GM18517 (cell line): ENCODE results near the gene KRTAP12-2.
"Not testable (repeated sequence)": the region's sequence is repeated elsewhere in the genome, so short reads cannot be mapped to it uniquely, and the experiment has no call there.

Experiments used
- ATAC-seq: cut with Tn5 transposase; IDR thresholded peaks from one replicate; pipeline ENCODE4 v1.9.1; 2021; ENCODE audit warnings: mild to moderate bottlenecking, moderate library complexity; ENCODE audit not compliant: unreplicated experiment

Gene KRTAP12-2

GRCh38 chr21:44686000-44686781 is 19.5 kb upstream of the KRTAP12-2 start:
- ATAC-seq = no peak

GRCh38 chr21:44685050-44685449 is 18.3 kb upstream of the KRTAP12-2 start:
- ATAC-seq = not testable (repeated sequence)

GRCh38 chr21:44684483-44684882 is 17.8 kb upstream of the KRTAP12-2 start:
- ATAC-seq = no peak

- no peak for ATAC-seq
These were observed 17.4 kb upstream of the KRTAP12-2 start for GRCh38 chr21:44684077-44684476.

- ATAC-seq = no peak
These were observed 15.9 kb upstream of the KRTAP12-2 start for GRCh38 chr21:44682580-44683151.

- ATAC-seq = no peak
These were observed 15.3 kb upstream of the KRTAP12-2 start, which contains the start of gene KRTAP12-1 for GRCh38 chr21:44681861-44682579. Gene KRTAP12-1 (minus strand): TSS chr21:44682163. CDS start chr21:44682123, 40 bp downstream.

- ATAC-seq = no peak
These were observed 14.4 kb upstream of the KRTAP12-2 start for GRCh38 chr21:44681152-44681551.

- no peak for ATAC-seq
These were observed 11.2 kb upstream of the KRTAP12-2 start for GRCh38 chr21:44677881-44678280.

GRCh38 chr21:44671911-44672310 is 5.2 kb upstream of the KRTAP12-2 start:
- no peak for ATAC-seq

- ATAC-seq = no peak
These were observed 4.1 kb upstream of the KRTAP12-2 start for GRCh38 chr21:44670642-44671432.

- ATAC-seq = no peak
These were observed 885 bp upstream of the KRTAP12-2 start for GRCh38 chr21:44667612-44668011.

- no peak for ATAC-seq
These were observed 2.0 kb downstream of the KRTAP12-2 start for GRCh38 chr21:44664691-44665090.

GRCh38 chr21:44661567-44661966 is 5.2 kb downstream of the KRTAP12-2 start:
- ATAC-seq = not testable (repeated sequence)

GRCh38 chr21:44658913-44659595 is 7.7 kb downstream of the KRTAP12-2 start:
- ATAC-seq = no peak

GRCh38 chr21:44658541-44658910 is 8.2 kb downstream of the KRTAP12-2 start:
- no peak for ATAC-seq

GRCh38 chr21:44657635-44658540 is 8.8 kb downstream of the KRTAP12-2 start, which contains the start of gene KRTAP12-3:
Gene KRTAP12-3 (plus strand): TSS chr21:44657932. CDS start chr21:44657980, 48 bp downstream.
- no peak for ATAC-seq

- no peak for ATAC-seq
These were observed 9.9 kb downstream of the KRTAP12-2 start for GRCh38 chr21:44656868-44657267.

- no peak for ATAC-seq
These were observed 12.1 kb downstream of the KRTAP12-2 start, which contains the start of gene KRTAP12-4 for GRCh38 chr21:44654576-44655175. Gene KRTAP12-4 (minus strand): TSS chr21:44654659. CDS start chr21:44654614, 45 bp downstream.
